Bone marrow (tissue), 2 donors: ENCODE measurements around the gene LRFN2.

Source experiments
- DNase-seq, 2 donors: peaks; one replicate each; lab custom pipeline; 2025; lab: John Stamatoyannopoulos, UW

LRFN2 gene

DNA sequence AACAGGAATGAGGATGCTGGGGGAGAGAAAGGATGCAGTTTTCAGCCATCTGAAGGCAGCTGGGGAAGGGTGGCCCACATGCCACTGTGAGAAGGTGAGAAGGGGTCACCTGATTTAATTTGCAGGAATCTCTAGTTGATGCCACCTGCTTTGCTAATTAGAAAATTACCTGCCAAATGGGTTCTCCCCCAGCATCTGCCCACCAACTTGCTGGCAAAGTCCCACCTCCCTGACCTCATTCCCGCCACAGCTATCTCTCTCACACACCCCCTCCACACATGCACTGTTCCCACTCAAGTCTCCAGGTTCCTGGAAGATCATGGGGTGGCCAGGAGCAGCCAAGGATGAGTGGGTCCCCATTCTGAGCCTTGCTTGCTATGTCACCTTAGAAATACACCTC, 70.7 kb downstream of the LRFN2 start:
- DNase-seq, result no peak

DNA sequence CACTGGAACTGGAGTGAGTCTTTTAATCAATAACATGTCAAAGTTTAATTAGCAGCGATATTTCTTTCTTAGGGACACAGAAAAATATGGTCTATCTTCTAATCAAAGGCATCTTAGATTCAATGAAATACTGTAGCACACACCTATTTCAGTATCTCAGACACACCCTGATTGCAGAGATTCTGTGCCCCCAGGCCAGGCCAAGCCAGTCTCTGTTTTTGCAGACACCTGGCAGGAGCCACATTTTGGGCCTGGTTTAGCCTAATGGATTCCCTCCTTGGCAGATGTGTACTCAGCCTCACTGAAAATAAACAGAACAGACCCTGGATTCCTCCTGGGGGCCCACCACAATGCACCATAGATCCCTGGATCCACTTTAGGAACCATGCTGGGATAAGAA, 74.8 kb downstream of the LRFN2 start:
- no peak for DNase-seq

DNA sequence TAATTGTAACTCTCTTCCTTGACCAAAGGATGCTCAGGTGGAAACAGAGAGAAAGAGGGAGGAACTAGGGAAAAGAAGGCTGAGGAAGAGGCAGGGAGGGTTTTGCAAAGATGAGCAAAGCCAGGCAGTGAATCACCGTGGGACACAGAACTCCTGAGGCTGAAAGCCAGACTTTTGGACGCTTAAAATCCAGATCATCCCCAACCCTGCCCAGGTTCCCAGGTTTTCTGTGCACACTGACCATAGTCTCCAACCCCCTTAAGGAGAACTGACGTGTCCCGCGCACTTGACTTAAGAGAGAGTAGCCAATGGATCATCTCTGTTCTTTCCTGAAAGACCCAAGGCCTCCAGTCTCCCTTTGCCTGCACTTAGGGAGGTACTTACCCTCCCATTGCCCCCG, 75.3 kb downstream of the LRFN2 start:
- DNase-seq, result no peak

GRCh38 chr6:40510442-40510841, 76.7 kb downstream of the LRFN2 start:
- DNase-seq, result no peak

DNA sequence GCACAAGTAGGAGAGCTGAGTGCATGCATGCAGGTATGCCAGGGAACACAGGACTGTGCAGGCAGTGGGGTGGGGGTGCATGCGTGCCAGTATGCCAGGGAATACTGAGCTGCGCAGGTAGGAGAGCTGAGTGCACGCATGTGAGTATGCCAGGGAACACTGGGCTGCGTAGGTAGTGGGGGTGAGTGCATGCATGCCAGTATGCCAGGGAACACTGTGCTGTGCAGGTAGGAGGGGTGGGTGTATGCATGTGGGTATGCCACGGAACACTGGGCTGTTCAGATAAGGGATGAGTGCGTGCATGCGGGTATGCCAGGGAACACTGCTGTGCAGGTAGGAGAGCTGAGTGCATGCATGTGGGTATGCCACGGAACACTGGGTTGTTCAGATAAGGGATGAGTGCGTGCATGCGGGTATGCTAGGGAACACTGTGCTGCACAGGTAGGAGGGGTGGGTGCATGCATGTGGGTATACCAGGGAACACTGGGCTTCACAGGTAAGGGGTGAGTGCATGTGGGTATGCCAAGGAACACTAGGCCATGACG, 77.4 kb downstream of the LRFN2 start:
- no peak for DNase-seq

GRCh38 chr6:40509086-40509485, 78.1 kb downstream of the LRFN2 start:
- DNase-seq, result no peak

DNA sequence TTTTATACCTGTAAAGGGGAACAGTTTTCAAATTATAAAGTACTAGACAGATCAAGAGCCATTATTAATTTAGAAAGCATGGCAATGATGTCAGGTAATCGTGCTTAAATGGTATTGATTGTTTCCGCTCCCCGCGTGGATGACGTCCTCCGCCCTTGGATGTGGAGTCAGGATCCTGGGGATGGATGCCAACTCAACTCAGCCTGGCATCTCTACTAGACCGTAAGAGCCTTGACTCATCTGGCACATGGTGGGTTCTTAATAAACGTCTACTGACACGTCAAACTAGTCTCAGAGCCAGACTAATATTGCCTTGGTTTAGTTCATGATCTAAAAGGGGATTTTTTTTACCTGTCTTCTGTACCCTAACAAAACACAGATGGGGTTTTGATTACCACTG, 80.2 kb downstream of the LRFN2 start:
- DNase-seq, result no peak

DNA sequence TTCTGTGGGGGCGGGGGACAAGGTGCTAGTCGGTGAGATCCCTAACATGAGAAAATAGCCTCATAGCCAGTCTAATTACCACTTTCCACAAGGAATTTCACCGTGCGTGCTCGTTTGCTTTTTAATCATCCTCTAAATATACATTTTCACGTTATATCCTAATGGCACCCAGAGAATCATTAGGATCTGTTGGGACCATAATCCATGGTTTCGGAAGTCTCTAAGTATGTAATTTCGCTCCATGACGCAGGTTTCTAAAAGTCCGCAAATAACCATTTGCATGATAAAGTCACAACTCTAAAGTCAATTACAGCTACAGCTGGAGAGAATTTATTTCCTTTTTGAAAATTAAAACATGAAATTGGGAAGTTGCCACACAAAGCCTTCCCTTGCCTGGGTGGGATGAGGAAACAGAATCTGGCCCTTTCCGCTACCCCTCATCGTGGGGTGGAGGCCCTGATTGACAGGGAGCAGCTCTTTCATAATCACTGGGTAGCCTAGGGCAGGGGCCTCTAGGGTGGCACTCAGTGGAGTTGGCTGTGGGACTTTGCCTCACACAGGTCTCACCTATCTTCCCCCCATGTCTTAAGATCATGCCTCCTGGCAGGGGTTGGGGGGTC, 81.9 kb downstream of the LRFN2 start:
- DNase-seq, result no peak

- DNase-seq, result no peak
Measured at GRCh38 chr6:40504274-40504673, 82.9 kb downstream of the LRFN2 start.

GRCh38 chr6:40500227-40500626, 86.9 kb downstream of the LRFN2 start:
- DNase-seq, result no peak

- DNase-seq, result no peak
Measured at GRCh38 chr6:40499215-40499614, 87.9 kb downstream of the LRFN2 start.

DNA sequence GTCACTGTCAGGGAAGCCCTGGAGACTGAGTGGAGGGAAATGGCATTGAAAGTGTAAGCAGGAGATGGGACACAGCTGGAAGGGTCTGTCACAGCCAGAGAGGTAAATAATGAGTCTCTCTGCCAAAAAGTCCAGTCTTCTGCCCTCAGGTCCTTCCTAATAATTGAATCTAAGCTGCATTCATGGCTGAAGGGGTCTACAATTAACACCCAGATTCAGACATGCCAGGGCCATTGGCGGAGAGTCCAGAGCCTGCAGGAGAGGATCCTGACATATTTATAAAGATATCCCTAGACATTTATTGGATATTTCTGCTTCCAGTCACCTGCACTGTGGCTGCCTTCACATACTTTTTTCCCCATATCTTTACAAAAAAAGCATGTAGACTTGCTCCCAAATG, 89.0 kb downstream of the LRFN2 start:
- no peak for DNase-seq

DNA sequence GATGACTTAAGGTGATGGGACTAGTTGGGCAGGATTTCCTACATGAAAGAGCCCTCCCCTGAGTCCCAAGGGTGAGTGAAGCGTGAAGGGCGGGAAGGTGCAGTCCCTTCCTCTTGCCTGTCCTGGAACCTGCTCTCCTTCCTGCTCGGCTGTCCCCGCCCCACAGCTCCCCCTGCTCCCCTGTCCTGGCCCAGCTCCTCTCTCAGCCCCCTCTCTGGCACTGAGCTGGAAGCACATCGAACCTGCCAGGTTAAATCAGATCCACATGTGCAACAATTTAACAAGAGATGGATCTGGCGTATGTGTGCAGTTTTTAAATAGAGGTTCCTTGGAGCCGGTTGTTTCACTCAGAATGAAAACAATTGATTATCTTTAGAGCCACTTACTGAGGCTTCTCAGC, 95.0 kb downstream of the LRFN2 start:
- DNase-seq, result no peak

DNA sequence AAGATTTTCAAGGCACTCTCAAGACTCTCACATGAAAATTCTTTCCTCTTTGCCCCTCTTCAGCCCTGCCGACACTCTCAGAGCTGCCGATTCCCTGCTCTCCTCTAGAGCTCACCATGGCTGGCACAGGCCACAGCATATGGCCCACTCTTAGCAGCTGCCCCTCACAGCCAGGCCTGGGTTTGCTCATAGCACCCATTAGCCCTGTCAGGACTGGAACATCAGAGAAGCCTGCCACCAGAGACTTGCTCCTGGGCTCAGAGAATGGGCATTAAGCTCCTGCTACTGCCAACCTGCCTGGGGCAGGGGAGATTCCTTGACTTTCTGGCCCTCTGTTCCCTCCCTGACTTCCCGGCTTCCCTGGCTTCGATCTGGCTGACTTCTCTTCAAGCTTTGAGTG, 96.7 kb downstream of the LRFN2 start:
- DNase-seq, result no peak

- DNase-seq, result no peak
Measured at GRCh38 chr6:40489798-40490197, 97.4 kb downstream of the LRFN2 start.

DNA sequence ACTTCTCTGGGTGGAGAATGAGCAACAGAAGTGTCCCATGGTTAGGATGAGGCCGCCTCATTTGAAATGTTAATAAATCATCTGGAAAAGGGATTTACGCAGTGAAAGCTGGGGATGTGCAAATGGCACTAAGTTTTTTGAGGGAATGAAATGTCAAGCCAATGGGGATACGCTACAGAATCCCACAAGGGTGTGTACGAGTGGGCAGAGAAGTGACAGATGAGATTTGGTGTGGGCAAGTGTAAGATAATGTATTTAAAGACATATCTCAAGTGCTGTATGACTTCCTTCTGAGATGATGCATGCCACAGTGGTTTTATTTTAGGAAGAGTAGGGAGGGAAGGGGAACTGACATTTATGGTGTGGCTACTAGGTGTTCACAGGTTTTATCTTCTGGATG, 100.6 kb downstream of the LRFN2 start:
- no peak for DNase-seq

GRCh38 chr6:40485795-40486194, 101.4 kb downstream of the LRFN2 start:
- DNase-seq, result no peak

DNA sequence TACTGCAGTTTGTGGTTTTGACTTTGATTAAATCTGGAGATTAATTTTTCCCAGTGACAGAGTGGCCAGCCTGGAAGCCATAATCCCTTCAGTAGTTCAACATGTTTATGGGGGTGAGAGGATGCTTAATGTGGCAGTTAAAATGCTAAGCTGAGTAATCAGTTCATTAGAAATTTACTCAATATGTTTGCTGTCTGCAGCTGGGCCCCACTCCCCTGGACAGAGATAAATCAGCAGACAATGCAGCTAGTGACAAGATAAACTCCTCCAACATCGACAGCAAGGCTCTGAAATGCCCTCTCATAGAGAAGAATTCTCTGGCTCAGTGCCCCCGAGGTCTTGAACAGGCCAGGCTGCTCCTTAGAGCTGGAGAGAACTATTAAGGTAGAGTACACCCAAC, 101.9 kb downstream of the LRFN2 start:
- no peak for DNase-seq

- DNase-seq, result no peak
Measured at GRCh38 chr6:40484066-40484465, 103.1 kb downstream of the LRFN2 start.

- DNase-seq, result no peak
Measured at GRCh38 chr6:40482532-40482931, 104.6 kb downstream of the LRFN2 start.

- no peak for DNase-seq
Measured at GRCh38 chr6:40480678-40481077, 106.5 kb downstream of the LRFN2 start.

- DNase-seq, result no peak
Measured at GRCh38 chr6:40479706-40480105, 107.5 kb downstream of the LRFN2 start.

DNA sequence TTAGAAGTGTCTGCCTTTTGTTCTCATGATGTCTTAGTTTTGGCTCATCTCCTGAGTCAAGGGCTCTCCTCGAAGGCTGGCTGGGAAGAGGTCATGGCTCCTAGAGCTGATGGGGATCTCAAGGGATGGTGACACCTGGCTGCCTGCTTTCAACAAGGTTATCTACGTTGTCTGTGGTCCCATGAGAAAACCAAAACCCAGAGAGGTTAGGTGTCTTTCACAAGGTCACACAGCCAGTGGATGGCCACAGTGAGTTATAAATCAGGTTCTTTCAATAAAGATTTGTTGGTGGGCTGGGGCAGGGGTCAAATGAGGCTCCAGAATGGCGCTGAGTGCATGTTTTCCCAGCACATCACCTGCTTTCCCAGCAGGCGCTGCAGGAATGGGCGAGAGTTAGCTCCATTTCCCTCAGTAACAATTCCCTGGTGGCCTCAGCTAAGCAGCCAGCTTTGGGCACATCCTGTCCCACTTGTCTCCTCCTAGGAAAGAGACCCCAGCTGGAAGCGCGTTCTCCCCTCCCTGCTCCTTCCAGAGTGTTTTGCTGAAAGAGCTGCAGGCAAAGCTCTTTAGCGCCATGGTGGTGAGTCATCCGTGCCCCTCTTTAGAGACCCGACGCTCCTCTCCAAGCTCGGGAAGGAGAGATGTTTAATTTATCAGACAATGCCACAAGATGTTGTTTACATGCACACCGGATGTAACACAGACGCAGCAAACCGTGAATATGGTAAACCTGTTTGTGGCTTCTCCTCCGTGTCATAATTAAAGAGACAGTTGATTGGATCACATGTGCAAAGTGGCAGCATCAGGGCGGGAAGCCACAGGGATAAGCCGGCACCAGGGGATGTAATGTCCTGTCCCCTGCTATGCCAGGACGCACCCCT, 109.7 kb downstream of the LRFN2 start:
- no peak for DNase-seq
